GM18520 (cell line): ENCODE data around the gene UBE2D3.

ENCODE experiments used
- ATAC-seq: cut with Tn5 transposase; IDR thresholded peaks from one replicate; pipeline ENCODE4 v1.9.1; 2021; ENCODE audit not compliant: unreplicated experiment

The UBE2D3 gene

DNA sequence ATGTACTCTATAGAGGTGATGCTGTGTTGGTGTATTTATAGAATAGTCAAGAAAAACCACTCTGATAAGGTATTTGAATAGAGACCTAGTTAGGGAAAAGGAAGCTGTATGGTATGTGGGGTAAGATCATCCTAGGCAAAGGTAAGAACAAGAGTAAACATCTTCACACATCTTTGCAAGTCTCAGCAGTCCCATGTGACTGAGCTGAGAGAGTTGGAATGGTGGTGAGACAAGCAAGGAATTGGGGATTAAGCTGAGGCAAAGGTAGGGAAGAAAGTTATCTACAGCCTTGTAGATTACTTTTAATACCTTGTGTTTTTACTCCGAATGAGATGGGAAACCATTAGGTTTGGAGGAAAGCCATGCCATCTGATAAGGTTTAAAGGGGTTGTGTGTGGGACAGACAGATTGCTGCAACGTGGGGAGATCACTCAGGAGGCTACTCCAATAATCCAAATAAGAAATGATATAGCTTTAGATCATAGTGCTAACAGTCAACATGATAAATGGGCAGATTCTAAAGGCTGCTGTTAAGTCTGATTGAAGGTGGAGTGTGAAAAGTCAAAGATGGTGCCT lies 34.9 kb downstream of the UBE2D3 start:
- no peak for ATAC-seq

DNA sequence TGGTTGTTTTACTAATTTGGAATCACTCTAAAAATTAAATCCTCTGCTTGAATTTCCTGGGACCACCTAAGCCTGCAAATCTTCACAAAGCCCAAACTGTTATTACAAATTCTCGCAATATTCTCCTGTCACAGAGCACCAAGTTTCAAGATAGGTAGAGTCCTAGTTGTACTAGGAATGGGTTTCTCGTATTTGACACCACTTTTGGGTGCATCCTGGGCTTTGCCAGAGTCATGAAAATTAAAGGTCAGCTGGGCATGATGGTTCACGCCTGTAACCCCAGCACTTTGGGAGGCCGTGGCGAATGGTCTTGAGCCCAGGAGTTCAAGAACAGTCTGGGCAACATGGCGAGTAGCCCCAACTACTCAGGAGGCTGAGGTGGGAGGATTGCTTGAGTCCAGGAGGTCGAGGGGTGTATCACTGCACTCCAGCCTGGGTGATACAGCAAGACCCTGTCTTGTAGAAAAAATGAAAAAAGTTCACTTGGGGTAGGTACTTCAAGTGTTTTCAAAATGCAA lies 36.0 kb downstream of the UBE2D3 start:
- no peak for ATAC-seq

DNA sequence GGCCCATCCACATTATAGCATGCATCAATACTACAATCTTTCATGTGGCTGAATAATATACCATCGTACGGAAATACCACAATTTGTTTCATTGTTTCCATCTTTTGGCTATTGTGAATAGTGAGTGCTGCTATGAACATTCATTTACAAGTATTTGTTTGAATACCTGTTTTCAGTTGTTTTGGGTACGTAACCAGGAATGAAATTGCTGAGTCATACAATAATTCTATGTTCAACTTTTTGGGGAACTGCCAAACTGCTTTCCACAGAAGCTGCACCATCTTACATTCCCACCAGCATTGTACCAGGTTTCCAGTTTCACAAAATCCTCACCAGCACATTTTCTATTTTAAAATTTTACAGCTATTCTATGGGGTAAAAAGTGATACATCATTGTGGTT lies 38.0 kb downstream of the UBE2D3 start:
- ATAC-seq, result no peak

DNA sequence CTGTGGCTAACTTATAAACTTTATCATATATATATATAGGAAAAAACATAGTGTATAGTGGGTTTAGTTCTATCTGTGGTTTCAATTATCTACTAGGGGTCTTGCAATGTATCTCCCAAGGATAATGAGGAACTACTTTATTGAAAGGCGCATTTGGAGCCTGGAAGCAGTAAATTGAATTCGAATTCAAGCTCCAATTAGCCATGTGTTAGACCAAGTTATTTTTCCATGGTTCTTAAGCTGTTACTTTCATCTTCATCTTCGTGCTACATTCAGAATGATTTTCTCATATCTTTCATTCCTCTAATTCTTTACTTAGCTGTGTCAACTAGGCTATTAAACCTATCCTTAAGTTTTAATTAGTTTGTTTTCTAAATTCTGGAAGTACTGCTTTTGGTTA lies 39.4 kb downstream of the UBE2D3 start:
- no peak for ATAC-seq

DNA sequence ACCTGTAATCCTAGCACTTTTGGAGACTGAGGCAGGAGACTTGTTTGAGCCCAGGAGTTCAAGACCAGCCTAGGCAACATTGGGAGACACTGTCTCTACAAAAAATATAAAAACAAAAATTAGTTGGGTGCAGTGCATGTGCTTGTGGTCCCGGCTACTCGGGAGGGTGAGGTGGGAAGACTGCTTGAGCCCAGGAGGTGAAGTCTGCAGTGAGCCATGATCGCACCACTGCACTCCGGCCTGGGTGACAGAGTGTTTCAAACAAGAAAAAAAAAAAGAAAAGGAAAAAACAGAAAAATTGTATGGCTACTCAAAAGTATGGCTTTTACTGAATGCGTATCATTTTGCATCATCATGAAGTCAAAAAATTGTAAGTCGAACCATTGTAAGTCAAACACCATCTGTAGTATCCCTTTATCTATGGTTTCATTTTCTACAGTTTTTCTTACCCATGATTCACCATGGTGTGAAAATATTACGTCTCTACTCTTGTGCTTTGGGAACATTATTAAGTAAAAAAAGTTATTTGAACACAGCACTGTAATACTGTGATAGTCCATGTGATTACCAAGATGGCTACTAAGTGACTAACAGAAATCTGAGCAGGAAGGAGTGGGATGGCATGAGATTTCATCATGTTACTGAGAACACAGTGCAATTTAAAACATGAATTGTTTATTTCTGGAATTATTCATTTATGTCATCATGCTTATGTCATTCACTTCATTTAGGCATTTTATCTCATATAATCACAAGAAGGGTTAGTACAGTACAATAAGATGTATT lies 40.1 kb downstream of the UBE2D3 start:
- no peak for ATAC-seq

DNA sequence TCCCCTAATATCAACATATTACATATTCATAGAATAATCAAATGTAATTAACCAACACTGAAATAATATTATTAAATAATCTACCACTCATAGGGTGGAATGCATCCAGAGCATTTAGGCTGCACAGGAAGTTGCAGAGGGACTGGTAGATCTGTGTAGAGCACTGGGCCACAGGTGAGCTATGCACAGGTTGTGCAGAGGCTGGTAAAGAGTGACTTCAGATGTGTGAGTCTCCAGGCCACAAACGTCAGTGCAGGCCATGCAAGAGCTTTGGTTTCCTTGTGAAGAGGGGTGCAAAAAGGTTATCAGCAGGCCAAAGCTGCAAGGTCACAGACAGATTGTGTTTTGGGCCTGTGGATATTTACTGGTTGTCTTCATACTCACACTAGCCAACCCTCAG lies 41.1 kb downstream of the UBE2D3 start:
- ATAC-seq, result no peak

DNA sequence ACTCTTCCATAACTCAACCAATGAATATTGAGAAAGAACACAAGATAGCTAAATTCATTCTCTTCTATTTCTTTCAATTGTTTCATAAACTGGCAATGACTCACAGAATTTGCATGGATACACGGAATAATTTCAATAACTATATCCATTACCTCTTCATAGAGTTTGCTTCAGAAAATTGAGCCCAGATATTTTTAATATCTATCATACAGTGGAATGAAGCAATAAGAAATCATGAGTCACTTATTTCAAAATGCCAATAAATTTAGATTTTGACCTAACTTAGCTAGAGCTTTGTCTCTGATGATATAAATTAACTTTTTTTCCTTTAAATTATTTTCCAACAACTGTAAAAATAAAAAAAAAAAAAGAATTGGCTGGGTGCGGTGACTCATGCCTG lies 44.3 kb downstream of the UBE2D3 start:
- ATAC-seq, result no peak

DNA sequence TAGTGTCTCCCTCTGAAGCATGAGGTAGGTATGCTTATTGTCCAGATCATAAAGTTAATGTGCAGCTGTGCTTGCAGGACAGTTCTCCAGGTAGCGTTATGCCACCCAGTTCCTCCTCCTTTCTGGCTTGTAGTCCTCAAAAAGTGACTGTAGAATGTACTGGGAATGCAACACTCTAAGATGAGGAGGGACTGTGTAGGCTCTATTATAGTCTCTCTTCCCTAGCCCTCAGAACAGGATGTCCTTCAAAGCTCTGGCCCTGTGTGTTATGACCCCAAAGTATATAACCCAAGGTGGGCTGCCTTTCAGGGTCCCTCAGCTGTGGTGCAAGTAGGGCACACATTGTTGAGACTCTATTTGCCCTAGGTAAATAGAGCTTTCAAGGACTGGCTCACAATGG lies 45.8 kb downstream of the UBE2D3 start:
- ATAC-seq, result no peak

DNA sequence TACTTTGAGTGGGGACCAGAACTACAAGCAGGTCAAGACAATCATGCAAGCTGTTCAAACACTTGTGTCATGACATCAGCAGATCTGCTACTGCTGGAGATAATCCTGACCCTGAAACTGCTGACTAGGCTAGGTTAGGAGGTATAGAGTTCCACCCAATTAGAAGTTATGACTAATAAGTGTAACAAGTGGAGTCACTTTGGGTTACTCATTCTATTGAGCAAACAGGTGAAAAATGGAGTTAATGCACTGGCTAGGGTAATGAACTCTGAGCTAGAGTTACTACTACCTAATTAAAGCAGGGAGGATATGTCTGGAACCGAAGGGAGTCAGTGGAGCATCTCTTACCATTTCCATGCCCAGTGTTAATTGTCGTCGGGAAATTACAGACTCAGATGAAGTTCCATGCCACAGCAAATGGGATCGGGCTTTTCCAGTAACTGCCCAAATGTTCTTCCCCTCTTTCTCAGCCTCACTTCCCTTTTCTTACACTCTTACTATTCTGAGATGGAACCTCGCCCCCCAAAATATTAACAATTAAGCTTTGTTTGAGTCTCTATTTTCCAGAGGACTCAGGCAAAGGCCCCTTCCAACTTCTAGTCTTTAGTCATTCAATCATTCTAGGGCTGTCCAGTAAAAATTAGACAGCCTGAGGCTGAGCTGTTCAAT lies 46.7 kb downstream of the UBE2D3 start:
- peak; percentile 62 for ATAC-seq

DNA sequence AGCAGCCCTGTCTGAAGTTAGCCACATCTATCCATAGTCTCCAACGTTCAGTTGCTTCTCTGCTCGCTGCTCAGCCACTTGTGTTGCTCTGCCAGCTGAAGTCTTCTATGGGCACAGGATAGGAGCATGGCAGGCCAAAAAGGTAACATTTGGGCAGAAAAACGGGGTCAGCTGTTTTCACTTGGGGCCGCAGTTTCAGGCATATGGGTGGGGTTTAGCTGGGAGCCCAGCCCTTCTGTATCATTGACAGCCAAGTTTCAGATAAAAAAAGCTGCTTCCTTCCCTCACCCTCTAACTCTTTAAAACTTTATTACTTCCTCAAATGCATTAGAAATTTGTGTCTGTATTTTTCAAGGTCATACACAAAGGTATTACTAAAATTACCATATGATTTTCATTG lies 48.1 kb downstream of the UBE2D3 start:
- ATAC-seq, result no peak

DNA sequence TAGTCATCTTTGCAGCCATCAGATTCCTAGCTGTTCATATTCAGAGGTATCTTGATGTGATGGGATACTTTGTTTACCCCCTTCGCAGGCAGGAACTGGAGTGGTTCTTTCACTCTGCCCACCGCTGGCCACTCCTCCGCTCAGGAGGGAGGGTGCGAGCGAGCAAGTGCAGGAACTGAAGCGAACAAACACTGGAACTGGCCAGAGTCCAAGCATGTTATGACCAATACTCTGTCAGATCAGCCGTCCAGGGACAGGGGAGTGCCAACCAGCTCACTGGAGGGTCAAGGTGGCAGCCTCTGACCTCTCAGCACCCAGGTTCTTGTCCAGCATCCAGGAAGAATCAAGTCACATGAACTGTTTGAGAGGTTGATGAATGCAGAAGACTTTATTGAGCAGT lies 48.6 kb downstream of the UBE2D3 start:
- no peak for ATAC-seq

DNA sequence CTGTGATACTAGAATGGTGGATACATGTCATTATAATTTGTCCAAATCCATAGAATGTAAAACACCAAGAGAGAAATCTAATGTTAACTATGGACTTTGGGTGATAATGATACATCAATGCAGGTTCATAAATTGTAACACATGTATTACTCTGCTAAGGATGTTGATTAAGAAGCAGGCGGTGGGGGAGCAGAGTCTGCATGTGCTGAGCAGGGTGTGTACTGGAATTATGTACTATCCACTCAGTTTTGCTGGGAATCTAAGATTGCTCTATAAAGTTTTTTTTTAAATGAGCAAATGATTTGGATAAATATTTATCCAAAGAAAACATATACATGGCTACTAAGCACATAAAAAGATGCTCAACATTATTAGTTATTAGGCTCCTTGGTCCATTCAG lies 51.5 kb downstream of the UBE2D3 start:
- no peak for ATAC-seq

DNA sequence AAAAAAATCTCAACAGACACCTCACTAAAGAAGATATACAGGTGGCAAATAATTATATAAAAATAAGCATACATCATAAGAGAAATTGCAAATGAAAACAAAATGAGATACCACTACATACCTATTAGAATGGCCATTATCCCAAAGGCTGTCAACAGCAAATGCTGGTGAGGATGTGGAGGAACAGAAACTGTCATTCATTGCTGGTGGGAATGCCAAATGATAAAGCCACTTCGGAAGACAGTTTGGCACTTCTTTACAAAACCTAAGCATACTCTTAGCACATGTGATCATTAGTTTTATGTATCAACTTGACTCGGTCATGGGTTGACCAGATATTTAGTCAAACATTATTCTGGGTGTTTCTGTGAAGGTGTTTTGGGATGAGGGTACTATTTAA lies 53.1 kb downstream of the UBE2D3 start:
- ATAC-seq, result no peak

DNA sequence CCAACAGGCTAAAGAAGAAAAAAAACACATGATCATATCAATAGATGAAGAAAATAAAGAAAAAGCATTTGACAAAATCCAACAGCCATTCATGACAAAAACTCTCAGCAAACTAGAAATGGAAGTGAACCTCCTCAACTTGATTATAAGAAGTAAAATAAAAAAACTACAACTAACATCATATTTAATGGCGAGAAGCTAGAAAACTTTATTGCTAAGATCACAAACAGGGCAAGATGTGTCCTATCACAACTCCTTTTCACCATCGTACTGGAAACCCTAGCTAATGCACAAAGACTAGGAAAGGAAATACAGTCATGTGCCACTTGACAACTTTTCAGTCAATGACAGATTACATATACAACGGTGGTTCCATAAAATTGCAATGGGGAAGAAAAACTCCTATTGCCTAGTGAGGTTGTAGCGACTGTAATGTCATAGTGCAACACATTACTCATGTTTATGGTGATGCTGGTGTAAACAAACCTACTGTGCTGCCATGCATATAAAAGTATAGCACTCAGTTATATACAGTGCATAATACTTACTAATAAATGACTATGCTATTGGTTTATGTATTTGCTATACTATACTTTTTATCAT lies 54.5 kb downstream of the UBE2D3 start:
- ATAC-seq, result no peak

DNA sequence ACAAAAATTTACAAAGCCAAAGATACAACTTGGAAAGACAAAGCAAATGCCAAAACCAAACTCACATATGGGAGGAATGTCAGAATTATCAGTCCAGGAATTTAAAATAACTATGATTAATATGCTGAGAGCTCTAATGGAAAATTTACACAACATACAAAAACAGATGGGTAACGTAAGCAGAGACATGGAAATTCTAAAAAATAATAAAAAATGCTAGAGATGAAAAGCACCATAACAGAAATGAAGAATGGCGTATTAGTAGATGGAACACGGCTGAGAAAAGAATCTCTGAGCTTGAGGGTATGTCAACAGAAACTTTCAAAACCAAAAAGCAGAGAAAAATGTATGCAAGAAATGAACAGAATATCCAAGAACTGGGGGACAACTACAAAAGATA lies 62.5 kb downstream of the UBE2D3 start:
- no peak for ATAC-seq

DNA sequence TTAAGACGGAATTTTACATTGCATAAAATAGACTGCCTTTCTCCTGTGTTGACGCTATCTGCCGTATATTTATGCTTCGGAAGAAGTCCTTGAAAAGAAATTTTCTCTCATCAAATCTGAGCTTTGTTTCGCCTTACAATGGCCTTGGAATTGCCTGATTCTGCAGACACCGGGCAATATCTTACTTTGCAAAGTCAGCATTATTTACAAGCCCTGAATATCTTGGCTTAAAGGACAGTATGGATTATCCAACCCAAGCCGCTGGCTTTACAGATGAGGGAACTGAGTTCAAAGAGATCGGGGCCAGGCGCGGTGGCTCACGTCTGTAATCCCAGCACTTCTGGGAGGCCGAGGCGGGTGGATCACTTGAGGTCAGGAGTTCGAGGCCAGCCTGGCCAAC lies 65.4 kb downstream of the UBE2D3 start:
- no peak for ATAC-seq

DNA sequence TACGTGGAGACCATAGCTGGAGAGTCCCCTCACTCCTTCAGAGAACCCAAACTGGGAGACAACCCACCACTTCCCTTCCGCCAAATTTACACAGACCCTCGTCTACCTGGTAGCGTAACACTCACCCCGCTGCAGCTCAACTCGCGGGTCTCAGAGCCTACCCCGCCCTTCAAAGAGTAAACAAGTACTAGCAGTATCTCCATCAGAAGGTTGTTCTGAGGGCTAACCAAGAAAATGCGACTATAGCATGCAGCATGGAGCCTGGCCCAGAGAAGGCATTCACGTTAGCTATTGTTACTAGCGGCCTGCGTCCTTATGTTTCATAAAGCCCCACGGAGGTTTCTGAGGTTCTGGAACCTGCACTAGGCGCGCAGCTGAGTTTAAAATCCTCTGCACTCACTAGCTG lies 66.1 kb downstream of the UBE2D3 start:
- no peak for ATAC-seq

DNA sequence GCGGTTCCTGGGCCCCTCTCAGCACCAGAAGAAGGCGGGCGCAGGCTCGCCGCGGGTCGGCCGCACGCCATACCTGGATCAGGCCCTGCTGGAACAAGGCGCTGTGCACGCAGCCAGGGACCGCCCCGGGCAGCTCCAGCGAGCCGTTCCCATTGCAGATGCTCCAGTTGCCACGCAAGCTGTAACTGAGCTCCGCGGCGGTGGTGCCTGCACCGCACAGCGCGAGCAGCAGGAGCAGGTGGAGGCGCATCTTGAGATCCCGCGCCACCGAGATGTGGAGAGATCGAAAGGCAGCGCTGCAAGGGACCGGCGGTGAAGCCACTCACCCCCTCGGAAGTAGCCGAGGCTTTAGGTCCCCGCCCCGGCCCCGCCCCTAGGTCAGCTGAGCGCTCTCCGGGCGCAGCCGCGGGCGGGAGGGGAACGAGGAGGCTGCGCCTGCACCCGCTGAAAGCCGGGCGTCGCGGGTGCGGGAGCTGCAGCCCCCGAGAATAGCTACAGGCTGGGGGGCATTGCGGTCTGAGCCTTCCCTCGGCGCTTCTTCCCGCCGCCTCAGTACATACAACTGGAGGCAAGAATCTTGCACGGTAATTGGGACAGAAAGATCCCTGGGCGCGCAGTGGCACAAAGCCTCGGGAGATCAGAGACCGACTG lies 66.6 kb downstream of the UBE2D3 start, which contains the start of gene MANBA:
TSS of gene MANBA (minus strand) at position 324 of the 651 bp plus-strand sequence. CDS start at position 250, 74 bp downstream.
- peak; percentile 87 for ATAC-seq

DNA sequence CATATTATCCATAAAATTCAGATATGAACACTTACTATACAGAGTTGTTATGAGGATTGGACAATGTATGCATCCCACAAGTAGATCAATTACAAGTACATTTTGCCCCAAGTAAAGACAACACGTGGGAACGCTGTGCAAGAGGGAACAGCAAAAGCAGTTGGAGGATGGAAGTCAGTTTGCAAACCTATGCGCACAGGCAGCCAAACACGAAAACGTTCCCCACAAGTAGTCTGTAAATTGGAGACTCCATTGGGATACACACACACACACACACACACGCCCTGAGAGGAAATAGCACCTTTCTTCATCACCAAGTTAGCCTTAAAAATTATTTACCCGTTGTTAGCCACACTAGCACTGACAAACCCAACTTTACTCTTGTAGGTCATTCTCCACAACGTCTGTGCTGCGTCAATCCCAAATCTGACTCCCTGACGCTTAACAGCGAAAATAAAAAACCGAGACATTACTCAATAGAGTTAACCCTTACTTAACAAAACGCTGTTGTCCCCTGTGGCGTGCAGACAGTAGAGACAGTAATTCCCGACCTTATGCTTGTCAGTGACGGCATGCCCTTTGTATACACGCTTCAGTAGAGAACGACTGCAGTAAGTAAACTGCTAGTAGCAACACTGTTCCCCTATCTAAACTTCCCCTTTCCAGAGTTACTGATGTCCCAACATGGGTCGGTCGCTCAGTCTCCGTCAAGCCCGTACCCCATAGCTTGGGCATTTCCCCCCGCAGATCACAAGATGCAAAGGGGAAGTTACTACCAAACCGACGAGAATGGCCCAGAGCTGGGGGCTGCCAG lies 67.3 kb downstream of the UBE2D3 start:
- ATAC-seq, result peak; percentile 35
